ENCODE data around the gene B4GALNT3.

Gene B4GALNT3

DNA sequence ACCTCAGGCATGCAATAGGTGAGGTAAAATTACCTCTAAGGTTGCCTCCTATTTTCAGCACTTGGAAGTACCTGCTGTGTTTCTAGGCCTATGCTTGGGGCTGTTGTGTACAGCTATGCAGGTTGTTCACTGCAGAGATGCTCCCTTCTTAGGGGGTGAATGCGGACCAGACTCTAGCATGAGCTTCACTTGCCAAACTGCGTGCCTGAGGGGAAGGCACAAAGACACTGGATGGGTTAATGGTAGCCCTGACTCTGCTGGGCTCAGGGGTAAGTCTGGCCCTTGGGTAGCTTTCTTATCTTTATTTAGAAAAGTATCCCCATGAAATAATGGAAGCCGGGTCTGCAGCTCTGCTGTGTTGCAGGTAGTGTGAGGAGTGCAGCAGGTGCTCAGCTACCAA, 35.7 kb downstream of the B4GALNT3 start:
- DNase-seq (ENCODE audit: low spot score): no peak
- TF ChIP-seq CTCF (conservative IDR thresholded peaks at IDR 0.05; ENCODE audit: low read depth): no peak
- H3K27ac ChIP-seq: no peak overlapping the region
- POLR2A ChIA-PET (ENCODE audit: low non-redundant PET): no interaction called here
- CTCF ChIA-PET: interaction anchor here (0.6 kb wide), 1 partner anchor 43 kb away, joined by 7 read pairs; no protein-coding TSS in a partner anchor

DNA sequence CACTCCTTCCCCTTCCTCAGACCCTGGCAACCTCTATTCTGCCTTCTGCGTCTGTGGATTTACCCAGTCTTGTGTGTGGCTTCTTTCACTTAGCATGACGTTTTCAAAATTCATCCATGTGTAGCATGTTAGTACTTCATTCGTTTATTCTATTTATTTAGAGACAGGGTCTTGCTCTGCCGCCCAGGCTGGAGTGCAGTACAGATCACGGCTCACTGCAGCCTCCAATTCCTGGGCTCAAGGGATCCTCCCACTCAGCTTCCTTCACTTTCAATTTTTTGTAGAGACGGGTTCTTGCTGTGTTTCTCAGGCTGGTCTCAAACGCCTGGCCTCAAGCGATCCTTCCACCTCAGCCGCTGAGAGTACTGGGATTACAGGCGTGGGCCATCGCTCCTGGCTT, 37.0 kb downstream of the B4GALNT3 start:
- no peak overlapping the region for H3K27ac ChIP-seq
- CTCF ChIA-PET: no interaction called here
- POLR2A ChIA-PET (ENCODE audit: low non-redundant PET): no interaction called here
- TF ChIP-seq CTCF (conservative IDR thresholded peaks at IDR 0.05; ENCODE audit: low read depth): no peak
- DNase-seq (ENCODE audit: low spot score): no peak

GRCh38 chr12:497501-498160, 37.9 kb downstream of the B4GALNT3 start:
- CTCF ChIA-PET: no interaction called here
- DNase-seq (ENCODE audit: low spot score): no peak
- no peak for TF ChIP-seq CTCF (conservative IDR thresholded peaks at IDR 0.05; ENCODE audit: low read depth)
- H3K27ac ChIP-seq: no peak overlapping the region
- POLR2A ChIA-PET (ENCODE audit: low non-redundant PET): no interaction called here

GRCh38 chr12:499837-500458, 40.2 kb downstream of the B4GALNT3 start:
- DNase-seq (ENCODE audit: low spot score): no peak
- TF ChIP-seq CTCF (conservative IDR thresholded peaks at IDR 0.05; ENCODE audit: low read depth): no peak
- ChIA-PET CTCF (no interaction called here), POLR2A (ENCODE audit: low non-redundant PET) (no interaction called here)
- H3K27ac ChIP-seq: no peak overlapping the region

- ChIA-PET POLR2A (ENCODE audit: low non-redundant PET) (no interaction called here), CTCF (interaction anchor here (0.5 to 1.0 kb wide), 2 partner anchors 14 to 35 kb away, joined by 3 read pairs; no protein-coding TSS in a partner anchor)
- TF ChIP-seq CTCF (conservative IDR thresholded peaks at IDR 0.05; ENCODE audit: low read depth): no peak
- DNase-seq (ENCODE audit: low spot score): no peak
- no peak overlapping the region for H3K27ac ChIP-seq
These were observed 42.1 kb downstream of the B4GALNT3 start for GRCh38 chr12:501722-502447.

GRCh38 chr12:503111-503761, 43.5 kb downstream of the B4GALNT3 start:
- H3K27ac ChIP-seq: no peak overlapping the region

More at GRCh38 chr12:503111-503761, 43.5 kb downstream of the B4GALNT3 start:
- ChIA-PET POLR2A (ENCODE audit: low non-redundant PET) (no interaction called here), CTCF (interaction anchor here (0.6 kb wide), 1 partner anchor 39 kb away, joined by 3 read pairs; no protein-coding TSS in a partner anchor)
- DNase-seq (ENCODE audit: low spot score): peak; percentile 90
- no peak for TF ChIP-seq CTCF (conservative IDR thresholded peaks at IDR 0.05; ENCODE audit: low read depth)

Data from RWPE1 (cell line).